ENCODE data around the gene VEPH1.

VEPH1 gene

GRCh38 chr3:157522648-157523047, 19.4 kb upstream of the VEPH1 start:
- DNase-seq, result no peak

GRCh38 chr3:157520485-157521150, 17.4 kb upstream of the VEPH1 start:
- no peak for DNase-seq

GRCh38 chr3:157518881-157519280, 15.7 kb upstream of the VEPH1 start:
- DNase-seq, result no peak

- DNase-seq, result no peak
Observed at GRCh38 chr3:157516928-157517327, 13.7 kb upstream of the VEPH1 start.

GRCh38 chr3:157515398-157515797, 12.2 kb upstream of the VEPH1 start:
- DNase-seq, result no peak

DNA sequence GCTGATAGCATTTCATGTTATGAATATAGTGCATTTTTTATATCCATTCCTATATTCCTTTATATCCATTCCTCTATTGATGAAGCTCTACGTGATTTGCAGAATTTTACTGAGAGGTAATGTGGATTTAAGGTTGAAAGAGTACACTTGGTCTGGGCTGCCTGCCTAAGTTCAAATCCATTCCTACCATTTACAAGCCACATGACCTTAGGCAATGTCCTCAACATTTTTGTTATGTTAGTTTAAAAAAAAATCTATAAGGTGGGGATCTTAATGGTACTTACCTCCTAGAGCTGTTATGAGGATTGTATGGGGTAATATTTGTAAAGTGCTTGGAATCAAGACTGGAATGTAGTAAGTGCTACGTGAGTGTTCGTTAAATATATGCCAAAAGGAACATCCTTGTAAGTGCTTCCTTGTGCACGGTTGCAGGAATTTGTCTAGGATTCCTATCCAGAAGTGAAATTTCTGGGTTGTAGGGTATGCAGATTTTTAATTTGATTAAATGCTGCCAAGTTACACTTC, 11.2 kb upstream of the VEPH1 start:
- DNase-seq, result no peak

DNA sequence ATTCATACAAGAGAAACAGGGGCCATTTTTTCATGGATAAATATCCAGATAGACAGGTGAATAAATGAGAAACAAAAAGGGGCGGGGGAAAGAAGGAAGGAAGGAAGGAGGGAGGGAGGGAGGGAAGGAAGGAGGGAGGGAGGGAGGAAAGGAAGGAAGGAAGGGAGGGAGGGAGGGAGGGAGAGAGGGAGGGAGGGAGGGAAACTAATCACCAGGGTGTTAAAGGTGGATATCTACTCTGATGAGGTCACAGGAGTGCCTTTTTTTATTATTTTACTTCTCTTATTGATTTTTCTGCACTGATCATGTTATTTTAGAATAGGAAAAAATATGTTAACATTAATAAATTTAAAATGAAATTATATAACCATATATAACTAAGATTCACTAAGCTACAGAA, 10.4 kb upstream of the VEPH1 start:
- no peak for DNase-seq

DNA sequence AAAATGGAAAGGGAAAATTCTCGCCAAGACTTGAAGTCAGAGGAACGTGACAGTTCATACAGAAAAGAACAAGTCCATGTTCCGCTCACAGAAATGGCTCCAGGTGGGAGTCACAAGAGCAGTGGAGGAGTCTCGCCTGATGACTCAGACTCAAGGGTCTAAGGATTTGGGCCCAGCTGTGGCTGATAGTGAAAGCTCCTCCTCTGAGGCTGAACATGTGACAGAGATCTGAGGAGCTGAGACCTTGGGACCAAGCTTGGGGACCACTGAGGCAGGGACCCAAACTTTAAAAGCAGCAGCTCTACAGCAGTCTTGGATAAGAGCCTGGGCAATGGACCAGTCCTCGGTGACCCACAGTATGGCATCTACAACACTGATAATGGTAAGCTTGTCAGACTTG, 9.3 kb upstream of the VEPH1 start:
- no peak for DNase-seq

GRCh38 chr3:157508461-157508860, 5.2 kb upstream of the VEPH1 start:
- DNase-seq, result no peak

DNA sequence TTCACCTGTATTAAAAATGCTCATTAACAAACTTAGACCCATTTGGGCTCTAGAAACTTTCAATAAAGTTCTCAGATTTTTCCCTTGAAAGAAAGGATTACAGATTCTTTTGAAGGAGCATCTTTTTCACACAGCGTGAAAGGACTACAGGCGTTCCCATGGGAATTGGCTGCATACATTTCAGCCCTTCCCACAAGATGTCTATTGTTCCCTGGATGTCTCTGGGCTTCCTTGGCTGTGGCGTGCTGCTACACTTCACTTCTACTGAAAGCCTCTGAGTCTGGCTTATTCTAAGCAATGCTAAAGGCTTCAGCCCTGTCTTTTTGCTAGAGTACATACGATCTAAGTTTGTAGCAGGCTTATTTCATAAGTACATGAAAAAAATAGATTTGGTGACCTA, 1.4 kb downstream of the VEPH1 start:
- DNase-seq, result no peak

DNA sequence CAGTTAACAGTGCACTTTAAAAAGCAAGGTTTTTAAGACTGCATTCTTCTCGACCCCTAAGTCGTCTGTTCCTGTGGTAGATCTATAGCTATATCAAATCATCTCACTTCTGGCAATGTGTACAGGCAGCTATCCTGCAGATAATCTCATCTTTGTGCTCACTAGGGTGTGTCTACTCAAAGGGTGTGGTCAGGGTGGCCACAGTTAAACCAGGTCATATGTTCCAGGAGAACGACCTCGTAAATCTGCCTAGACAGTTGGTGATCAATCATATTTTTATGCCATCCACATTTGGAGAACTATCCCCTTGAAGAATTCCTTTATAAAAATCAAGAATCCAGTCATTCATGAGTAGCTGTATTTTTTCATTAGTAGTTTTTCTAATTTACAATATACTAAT, 3.0 kb downstream of the VEPH1 start:
- no peak for DNase-seq

DNA sequence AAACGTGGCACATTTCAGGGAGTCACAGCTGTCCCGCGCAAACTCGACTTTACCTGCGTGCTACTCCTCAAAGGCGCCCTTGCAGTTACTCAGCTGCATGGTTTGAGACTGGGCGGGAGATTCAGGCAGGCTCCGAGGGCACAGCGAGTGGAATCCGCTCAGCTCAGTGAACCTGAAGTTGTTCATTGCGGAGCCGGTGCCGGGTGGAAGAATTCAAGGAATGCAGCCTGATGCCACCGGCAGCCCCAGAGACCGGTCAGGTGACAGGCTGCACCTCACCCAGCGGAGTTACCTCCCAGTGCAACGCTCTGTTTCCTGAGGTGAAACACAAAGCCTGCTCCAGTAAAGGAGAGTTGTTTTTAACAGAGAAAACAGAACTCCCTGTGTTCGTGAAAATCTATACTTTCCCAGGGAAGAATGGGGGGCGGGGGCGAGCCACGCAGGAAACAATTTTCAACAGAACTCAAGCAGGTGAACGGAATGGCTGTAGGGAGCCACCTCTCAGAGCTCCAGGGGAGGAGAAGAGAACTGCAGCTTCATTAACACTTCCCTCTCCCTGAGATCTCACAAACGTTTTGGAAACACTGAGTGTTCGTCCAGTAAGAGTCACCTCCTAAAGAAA, 3.8 kb downstream of the VEPH1 start:
- peak in 1 of 14 donors; percentile 8 for DNase-seq

DNA sequence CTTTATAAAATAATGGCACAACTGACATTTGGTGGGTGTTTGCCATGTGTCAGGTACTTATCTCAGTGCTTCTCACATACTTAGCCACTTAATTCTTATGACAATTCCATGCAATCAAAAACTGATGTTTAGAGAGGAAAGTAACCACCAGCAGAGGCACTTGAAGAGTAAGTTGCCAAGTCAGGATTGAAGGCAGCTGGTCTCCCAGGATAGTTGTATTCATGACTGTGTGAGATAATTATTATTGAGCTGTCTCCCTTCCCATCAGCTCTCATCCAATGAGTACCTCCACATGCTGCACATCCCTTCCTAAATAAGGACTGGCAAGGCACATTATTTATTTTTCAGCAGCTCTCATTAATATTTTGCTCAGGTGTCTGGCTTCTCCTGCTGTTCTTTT, 4.8 kb downstream of the VEPH1 start:
- DNase-seq, result no peak

DNA sequence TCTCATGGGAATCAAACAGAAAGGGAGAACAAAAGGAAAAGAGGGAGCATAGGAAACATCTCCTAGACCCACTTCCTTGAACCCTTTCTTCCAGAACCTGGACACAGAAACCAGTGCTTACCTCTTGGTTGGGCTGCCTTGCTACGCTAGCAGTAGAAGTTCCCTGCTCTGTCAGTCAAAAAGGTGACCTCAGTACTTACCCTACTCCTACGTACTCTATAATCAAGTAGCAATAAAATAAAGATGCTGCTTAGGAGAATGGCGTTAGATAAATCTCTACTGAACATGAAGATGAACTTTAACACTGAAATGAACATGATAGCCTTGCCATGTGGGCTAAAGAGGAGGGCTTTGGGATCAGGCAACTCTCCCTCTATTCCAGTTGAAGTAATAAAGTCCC, 7.4 kb downstream of the VEPH1 start:
- no peak for DNase-seq

- DNase-seq, result peak in 1 of 14 donors; percentile 63
Observed at GRCh38 chr3:157494581-157495281, 8.5 kb downstream of the VEPH1 start.

GRCh38 chr3:157493627-157494550, 9.3 kb downstream of the VEPH1 start:
- peak in 2 of 14 donors; percentile 7 to 42 for DNase-seq

DNA sequence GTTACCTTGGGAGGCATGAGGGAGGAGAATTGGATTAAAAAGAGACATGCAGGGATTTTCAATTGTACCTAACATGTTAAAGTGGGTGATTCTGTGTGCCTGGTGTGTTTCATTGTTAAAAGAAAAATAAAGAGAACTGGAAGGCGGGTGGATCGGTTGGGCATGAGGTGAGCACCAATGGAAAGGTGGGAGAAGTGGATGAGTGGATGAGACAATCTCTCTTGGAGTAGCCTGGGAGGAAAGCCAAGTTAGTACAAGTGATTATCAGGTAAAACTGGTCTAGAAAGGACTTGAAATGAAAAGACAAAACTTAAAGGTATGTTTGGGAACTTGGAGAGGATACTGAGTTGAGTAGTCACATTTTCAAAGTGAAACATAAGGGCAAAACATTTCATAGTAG, 12.1 kb downstream of the VEPH1 start:
- DNase-seq, result no peak

GRCh38 chr3:157488144-157488543, 15.1 kb downstream of the VEPH1 start:
- no peak for DNase-seq

DNA sequence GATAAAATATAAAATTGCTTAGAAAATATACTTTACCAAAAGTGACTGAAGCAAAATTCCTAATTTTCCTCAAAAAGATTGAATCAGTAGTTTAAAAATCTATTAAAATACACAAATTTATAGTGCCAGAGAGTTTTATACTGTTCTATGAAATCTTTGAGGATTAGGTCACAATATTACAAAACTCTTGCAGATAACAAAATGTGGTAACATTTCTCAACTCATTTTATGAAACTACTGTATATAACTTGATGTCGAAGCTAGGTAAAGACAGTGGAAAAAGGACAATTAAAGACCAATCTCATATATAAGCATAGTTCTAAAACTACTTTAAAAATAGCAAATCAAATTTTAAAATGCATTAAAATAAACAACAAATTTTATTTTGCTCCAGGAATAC, 15.9 kb downstream of the VEPH1 start:
- no peak for DNase-seq

DNA sequence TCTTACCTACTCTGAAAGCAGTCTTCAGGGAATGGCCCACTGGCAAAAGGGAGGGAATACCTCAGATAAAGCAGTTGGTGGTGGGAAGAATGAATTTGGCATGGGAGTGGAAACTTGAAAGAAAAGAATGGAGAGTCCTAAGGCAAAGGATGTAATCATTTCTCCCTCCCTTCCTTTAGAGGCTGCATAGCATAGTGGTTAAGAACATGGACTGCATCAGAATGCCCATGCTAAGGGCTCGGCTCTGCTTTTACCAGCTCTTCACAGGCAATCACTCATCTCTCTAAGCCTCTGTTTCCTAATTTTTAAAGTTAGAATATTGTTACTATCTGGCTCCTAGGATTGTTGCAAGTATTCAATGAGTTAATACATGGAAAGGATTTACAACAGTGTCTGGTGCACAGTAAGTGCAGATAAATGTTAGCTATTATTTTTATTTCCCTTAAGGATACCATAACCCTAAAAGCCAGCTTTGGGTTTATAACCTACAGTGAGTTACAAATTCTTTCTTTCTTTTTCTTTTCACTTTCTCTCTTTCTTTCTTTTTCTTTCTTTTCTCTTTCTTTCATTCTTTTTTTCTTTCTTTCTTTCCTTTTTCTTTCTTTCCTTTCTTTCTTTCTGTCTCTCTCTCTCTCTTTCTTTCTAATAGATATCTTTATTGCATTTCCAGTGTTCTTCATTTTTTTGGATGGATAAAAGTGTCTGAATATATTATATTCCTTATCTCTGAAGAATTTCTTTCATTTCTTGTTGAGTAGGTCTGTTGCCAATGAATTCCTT, 23.6 kb downstream of the VEPH1 start:
- DNase-seq, result no peak

GRCh38 chr3:157477441-157477840, 25.8 kb downstream of the VEPH1 start:
- no peak for DNase-seq

GRCh38 chr3:157475921-157476414, 27.2 kb downstream of the VEPH1 start:
- no peak for DNase-seq
